M059J (cell line): ENCODE results near the gene ATN1. TPM values are rescaled to one million over a fixed set of nuclear protein-coding genes. Genes with fewer than 3 reads are reported as not detected.
A peak's percentile ranks its signal among the peaks of the same experiment; 100 is the strongest.
"Not testable (repeated sequence)": the region's sequence is repeated elsewhere in the genome, so short reads cannot be mapped to it uniquely, and the experiment has no call there.

ENCODE experiments used
- DNase-seq: peaks from one replicate; pipeline ENCODE4 v3.0.0-alpha.2; 2012; ENCODE audit warnings: low read depth
- total RNA-seq: library from RNA; depleted of rRNA; stranded (reverse); fragments of >200 nt; shearing (Covaris generic); gene quantifications from 2 replicates; pipeline ENCODE4 v1.2.3, GENCODE V29; 2014; rRNA removed

ATN1 gene, protein sequence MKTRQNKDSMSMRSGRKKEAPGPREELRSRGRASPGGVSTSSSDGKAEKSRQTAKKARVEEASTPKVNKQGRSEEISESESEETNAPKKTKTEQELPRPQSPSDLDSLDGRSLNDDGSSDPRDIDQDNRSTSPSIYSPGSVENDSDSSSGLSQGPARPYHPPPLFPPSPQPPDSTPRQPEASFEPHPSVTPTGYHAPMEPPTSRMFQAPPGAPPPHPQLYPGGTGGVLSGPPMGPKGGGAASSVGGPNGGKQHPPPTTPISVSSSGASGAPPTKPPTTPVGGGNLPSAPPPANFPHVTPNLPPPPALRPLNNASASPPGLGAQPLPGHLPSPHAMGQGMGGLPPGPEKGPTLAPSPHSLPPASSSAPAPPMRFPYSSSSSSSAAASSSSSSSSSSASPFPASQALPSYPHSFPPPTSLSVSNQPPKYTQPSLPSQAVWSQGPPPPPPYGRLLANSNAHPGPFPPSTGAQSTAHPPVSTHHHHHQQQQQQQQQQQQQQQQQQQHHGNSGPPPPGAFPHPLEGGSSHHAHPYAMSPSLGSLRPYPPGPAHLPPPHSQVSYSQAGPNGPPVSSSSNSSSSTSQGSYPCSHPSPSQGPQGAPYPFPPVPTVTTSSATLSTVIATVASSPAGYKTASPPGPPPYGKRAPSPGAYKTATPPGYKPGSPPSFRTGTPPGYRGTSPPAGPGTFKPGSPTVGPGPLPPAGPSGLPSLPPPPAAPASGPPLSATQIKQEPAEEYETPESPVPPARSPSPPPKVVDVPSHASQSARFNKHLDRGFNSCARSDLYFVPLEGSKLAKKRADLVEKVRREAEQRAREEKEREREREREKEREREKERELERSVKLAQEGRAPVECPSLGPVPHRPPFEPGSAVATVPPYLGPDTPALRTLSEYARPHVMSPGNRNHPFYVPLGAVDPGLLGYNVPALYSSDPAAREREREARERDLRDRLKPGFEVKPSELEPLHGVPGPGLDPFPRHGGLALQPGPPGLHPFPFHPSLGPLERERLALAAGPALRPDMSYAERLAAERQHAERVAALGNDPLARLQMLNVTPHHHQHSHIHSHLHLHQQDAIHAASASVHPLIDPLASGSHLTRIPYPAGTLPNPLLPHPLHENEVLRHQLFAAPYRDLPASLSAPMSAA (N-terminal part only)
- total RNA-seq, result 3.9 and 25.0 TPM in 2 replicates

DNA sequence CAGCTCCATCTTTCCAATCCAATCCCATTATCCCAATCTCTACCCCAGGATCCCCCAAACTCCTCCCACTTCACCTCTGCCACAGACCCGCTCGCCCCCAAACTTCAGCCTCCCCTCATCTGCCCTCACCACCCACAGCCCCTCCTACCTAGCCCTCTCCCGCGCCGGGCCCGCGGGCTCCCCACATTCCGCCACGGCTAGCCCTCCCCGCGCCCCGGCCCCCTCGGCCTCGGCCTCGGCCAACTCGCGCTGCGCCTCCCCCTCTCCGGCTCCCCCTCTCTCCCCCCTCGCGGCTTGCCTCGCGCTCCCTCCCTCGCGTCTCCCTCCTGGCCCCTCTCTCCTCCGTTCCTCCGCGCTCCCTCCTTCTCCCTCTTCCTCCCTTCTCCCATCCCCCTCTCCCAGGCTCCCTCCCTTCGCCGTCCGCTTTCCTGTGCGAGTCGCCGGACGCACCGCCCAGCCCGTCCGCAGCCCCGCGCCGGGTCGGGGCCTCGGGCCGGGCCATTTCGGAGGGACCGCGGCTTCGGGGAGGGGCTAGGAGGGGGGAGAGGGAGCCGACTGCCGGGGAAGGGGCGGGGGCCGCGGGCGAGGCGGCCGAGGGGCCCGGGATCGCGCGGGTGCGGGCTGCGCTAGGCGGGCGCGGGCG, at the start of gene ATN1:
TSS of gene ATN1 (plus strand) at position 581 of the 643 bp plus-strand sequence. CDS start 6,043 bp downstream, outside the sequence.
- peak; percentile 77 for DNase-seq

DNA sequence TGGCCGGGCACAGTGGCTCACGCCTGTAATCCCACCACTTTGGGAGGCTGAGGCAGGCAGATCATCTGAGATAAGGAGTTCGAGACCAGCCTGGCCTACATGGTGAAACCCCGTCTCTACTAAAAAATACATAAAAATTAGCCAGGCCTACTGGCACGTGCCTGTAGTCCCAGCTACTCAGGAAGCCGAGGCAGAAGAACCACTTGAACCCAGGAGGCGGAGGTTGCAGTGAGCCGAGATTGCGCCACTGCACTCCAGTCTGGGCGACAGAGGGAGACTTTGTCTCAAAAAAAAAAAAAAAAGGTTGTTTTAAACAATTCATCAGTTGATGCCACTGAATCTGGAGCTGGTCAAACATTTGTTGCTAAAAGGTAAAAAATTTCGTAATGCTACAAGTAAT, 47.9 kb upstream of the ATN1 start:
- not testable (repeated sequence) for DNase-seq

DNA sequence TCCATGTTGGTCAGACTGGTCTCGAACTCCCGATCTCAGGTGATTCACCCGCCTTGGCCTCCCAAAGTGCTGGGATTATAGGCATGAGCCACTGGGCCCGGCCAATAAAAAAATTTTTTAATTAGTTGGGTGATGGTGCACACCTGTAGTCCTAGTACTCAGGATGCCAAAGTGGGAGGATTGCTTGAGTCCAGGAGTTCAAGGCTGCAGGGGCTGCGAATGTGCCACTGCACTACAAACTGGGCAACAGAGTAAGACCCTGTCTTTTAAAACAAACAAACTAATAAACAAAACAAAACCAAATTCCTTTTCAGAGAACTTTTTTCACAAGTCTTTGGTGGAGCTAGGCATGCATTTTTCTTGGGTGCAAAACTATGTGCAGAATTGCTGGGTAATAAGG, 44.5 kb upstream of the ATN1 start:
- no peak for DNase-seq

DNA sequence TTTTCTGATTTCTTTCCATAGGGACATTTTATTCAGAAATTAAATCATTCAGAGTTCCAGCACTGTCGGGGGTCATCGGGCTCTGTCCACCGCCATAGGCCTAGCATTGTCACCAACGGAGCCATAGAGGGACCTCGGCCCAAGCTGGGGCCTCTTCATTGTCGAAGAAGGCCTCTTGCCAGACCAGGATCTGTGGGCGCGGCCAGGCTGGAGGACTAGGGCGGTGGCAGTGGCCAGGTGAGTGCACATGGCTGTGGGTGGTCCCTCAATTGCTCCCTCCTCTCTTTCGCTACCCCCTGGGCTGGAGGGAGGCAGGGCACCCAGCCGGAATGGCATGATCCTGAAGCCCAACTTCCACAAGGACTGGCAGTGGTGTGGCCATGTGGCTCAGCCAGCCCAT, 44.1 kb upstream of the ATN1 start:
- DNase-seq, result no peak

DNA sequence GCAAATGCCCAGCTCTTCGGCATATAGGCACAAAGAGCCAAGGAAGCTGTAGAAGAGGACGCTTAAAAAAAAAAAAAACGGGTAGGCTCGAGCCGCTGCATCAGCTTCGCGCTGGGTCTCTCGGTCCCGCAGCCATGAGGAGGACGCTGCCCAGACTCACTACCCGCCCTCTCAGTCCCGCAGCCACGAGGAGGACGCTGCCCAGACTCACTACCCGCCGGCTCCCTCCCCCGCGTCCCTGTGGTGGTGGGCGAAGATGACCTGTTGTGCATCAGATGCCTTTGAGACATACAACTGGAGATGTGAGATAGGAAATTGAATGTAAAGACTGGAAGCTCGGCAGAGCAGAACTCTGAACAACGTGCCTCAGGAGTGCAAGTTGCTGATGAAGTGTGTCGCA, 43.2 kb upstream of the ATN1 start:
- DNase-seq, result no peak

DNA sequence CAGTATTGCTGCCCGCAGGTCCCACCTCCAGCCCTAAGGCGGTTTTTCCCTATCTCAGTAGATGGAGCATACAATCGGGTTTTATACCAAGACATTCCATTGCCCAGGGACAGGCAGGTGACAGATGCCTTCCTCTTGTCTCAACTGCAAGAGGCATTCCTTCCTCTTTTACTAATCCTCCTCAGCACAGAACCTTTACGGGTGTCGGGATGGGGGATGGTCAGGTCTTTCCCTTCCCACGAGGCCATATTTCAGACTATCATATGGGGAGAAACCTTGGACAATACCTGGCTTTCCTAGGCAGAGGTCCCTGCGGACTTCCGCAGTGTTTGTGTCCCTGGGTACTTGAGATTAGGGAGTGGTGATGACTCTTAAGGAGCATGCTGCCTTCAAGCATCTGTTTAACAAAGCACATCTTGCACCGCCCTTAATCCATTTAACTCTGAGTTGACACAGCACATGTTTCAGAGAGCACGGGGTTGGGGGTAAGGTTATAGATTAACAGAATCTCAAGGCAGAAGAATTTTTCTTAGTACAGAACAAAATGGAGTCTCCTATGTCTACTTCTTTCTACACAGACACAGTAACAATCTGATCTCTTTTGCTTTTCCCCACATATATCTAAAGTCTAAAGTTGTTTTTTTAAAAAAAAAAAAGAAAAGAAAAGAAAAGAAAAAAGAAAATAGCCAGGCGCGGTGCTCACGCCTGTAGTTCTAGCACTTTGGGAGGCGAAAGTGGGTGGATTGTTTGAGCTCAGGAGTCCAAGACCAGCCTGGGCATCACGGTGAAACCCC, 41.4 kb upstream of the ATN1 start:
- DNase-seq, result not testable (repeated sequence)

DNA sequence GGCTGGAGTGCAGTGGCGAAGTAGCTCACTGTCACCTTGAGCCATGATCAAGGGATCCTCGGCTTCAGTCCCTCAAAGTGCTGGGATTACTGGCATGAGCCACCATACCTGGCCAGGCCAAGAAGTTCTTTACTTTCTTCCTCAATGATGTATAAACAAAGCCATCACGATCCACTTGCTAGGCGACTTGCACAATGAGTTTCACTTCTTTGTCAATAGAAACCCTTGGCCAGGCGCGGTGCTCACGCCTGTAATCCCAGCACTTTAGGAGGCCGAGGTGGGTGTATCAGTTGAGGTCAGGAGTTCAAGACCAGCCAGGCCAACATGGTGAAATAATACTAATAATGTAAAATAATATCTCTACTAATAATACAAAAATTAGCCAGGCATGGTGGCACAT, 40.3 kb upstream of the ATN1 start:
- DNase-seq, result no peak

DNA sequence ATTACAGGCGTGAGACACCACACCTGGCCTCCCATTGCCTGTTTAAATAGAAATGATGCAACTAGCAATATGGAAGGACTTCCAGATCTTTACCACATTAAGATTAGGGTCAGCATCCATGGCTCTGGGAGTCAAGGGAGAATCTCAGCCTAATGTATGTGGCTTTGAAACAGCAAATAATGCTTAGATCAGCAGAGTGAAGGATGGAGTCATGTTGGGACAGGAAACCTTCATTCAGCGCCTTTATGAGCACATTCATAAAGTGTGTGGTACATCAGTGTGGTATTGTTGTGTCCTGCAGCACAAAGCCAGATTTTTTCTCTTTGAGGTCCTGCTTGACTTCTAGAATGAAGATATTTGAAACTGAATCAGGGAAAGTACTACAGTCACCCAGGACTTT, 39.4 kb upstream of the ATN1 start:
- no peak for DNase-seq

DNA sequence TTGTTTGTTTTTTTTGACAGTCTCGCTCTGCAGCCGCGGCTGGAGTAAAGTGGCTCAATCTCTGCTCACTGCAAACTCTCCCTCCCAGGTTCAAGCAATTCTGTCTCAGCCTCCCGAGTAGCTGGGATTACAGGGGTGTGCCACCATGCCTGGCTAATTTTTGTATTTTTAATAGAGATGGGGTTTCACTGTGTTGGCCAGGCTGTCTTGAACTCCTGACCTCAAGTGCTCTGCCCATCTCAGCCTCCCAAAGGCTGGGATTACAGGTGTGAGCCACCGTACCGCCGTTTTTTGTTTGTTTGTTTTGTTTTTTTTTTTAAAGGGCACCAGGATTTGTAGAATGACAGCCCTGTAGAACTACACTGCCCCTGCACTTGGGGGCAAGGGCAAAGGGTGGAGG, 39.0 kb upstream of the ATN1 start:
- not testable (repeated sequence) for DNase-seq

DNA sequence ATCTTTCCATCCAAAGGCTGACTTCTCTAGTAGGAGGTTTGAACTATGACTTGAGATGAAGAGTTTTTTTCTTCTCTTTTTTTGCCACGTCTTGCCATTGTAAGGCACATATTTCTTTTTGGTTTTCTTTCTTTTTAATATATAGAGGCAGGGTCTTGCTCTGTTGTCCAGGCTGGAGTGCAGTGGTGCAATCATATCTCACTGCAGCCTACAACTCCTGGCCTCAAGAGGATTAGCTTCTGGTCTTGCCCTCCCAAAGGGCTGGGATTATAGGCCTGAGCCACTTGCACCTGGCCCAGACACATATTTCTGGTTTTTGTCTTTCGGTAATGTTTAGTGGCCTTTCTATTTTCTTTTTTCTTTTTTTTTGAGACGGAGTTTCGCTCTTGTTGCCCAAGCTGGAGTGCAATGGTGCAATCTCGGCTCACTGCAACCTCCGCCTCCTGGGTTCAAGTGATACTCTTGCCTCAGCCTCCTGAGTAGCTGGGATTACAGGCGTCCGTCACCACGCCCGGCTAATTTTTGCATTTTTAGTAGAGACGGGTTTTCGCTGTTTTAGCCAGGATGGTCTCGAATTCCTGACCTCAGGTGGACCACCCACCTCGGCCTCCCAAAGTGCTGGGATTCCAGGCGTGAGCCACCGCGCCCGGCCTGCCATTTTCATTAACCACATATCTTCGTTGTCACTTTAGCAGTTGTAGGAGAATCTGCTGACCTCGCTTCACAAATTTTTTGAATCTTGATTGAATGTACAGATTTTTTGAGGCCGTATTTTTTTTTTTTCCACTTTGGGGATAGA, 37.8 kb upstream of the ATN1 start:
- not testable (repeated sequence) for DNase-seq

DNA sequence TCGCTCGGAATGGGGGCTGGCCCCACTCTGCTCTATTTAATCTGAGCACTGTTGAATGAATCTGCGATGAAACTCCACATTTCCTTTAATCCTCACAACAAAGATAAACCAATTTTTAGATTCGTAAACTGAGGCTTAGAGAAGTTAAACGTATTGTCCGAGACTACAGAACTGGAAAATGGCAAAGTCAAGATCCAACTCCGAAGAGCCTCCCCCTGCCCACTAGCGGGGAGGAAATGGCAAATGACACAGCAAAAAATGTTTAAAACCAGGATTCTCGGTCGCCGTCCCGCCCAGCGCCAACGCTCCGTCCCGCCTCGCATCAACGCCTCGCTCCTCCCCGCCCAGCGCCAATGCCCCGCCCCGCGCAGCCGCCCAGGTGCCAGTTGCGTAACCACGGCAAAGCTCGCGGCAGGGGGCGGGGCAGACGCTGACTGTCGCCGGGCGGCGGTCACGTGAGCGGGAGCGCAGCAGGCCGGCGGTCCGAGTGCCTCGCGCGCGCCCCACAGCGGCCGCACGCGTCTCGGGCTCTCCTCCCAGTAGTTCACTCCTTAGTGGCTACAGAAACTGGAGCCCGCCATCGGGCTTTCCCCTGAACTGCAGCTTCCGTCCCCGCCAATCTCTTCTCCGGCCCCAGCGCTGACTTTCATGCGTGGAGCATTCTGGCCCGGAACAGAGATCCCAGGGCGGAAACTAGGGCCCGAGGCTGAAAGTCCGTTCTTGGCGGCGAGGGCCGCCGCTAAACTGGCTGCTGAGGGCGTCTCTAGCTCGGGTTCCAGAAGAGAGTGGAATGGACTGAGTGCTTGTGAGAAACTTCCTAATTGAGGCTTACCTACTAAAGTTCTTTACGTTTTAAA, 36.7 kb upstream of the ATN1 start:
- DNase-seq, result peak; percentile 91

DNA sequence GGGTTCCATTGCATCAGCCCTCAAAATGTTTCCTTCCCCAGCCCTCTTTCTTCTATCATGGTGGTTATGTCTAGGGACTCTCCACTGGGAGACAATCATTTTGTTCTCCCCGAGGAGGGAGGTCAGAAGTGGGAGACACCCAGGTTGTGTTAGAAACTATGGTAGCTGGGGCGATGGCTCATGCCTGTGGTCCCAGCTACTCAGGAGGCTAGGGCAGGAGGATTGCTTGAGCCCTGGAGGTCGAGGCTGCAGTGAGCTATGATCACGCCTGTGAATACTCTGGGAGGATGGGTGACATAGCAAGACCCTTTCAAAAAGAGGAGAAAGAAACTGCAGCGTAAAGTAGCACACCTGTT, 36.1 kb upstream of the ATN1 start:
- no peak for DNase-seq

DNA sequence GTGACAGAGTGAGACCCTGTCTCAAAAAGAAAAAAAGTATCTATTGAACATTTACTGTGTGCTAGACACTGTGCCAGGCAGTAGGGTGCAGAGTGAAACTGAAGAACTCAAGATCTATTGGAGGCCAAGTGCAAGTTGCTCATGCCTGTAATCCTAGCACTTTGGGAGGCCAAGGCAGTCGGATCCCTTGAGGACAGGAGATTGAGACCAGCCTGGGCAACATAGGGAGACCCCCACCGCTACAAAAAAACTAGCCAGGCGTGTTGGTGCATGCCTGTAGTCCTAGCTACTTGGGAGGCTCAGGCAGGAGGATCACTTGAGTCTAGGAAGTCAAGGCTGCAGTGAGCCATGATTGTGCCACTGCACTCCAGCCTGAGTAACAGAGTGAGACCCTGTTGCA, 35.1 kb upstream of the ATN1 start:
- DNase-seq, result not testable (repeated sequence)

DNA sequence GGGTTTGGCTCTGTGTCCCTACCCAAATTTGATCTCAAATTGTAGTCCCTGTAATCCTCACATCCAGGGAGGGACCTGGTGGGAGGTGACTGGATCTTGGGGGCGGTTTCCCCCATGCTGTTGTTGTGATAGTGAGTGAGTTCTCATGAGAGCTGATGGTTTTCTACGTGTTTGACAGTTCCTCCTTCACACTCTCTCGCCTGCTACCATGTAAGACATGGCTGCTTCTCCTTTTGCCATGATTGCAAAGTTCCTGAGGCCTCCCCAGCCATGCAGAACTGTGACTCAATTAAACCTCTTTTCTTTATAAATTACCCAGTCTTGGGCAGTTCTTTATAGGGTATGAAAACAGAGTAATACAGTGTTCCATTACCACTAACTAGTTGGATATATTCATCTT, 33.4 kb upstream of the ATN1 start:
- DNase-seq, result no peak

DNA sequence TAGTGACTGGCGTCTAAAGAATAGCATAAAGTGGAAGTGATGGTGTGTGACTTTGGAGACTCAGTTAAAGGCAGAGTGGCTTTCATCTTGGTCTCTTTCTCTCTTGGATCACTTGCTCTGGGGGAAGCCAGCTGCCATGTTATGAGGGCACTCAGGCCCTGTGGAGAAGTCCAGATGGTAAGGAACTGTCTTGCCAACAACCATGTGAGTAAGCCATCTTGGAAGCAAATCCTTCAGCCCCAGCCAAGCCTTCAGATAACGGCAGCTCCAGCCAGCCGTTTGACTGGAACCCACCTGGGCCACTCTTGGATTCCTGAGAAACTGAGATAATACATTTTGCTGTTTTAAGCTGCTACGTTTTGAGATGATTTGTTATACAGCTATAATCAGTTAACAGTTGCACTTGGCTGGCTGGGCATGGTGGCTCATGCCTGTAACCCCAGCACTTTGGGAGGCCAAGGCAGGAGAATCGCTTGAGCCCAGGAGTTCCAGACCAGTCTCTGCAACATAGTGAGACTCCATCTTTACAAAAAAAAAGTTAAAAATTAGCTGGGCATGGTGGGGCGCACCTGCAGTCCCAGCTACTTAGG, 30.8 kb upstream of the ATN1 start:
- DNase-seq, result no peak

DNA sequence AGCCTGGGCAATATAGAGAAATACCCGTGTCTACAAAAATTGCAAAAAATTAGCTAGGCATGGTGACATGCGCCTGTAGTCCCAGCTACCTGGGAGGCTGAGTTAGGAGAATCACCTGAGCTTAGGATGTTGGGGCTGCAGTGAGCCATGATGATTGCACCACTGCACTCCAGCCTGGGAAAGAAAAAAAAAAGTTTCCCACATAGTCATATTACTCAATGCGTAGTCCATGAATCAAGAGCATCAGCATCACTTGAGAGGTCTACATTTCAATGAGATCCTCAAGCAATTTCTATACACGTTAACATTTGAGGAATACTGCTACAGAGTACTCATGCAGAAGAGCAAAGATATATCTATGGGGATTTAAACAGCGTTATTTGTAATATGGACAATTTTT, 28.3 kb upstream of the ATN1 start:
- no peak for DNase-seq

DNA sequence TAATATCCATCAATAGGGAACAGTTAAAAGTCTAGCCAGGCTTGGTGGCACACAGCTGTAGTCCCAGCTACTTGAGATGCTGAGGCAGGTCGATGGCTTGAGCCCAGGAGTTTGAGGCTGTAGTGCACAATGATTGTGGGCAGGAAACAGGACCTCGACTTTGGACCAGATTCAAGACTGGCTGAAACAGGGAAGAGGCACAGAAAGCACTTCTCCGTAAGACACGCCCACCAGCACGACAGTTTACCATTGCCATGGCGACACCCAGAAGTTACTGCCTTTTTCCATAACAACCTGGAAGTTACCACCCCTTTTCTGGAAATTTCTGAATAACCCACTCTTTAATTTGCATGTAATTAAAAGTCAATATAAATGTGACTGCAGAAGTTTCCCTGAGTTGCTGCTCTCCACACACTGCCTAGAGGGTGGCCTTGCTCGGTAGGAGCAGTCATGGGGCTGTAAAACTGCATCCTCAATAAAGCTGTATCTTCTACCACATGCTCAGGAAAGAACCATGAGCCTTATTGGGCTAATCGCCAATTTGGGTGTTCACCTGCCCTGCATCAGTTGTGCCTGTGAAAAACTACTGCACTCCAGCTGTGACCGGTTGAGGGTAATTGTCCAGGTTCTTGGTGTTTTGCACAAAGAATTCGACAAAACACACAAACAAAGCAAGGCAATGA, 27.8 kb upstream of the ATN1 start:
- peak; percentile 86 for DNase-seq

DNA sequence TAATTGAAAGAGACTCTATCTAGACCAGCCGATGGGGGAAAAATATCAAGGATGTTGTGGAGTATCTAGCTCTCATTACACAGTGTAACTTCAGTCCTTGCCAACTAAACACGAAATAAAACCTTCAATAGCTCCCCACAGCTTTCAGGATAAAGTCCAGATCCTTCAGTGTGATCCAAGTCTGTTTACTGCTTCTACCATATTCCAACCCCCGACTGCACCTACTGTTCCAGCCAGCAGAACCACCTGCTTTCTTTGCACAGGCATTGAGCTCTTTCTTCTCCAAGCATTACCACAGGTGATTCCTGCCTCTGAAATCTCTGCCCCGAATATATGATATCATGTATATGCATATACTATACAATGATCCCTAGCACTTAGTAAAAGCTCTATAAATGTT, 25.3 kb upstream of the ATN1 start:
- no peak for DNase-seq
